ENCODE results near the gene MIB2.
"Not testable (repeated sequence)": the region's sequence is repeated elsewhere in the genome, so short reads cannot be mapped to it uniquely, and the experiment has no call there.

MIB2 gene

DNA sequence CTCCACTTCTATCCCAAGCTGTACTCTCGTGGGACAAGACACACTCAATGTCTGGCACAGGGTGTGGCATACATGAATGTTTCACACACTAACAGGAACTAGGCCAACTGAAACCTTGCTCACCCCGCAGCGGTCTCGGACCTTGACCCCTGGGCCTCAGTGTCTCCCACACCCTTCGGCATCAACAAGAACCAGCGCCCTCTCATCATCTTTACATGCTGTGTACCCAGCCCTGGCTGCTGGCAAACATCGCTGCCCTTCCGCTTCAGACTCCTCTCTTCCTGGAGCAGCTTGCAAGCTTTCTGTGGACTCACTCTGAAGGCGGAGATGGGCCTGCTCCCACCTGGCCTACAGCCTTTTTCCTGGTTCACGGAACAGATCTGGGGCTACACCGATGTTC is 33.0 kb downstream of the MIB2 start:
- DNase-seq (ENCODE audit: low read depth in 2 of 2): not testable (repeated sequence)

DNA sequence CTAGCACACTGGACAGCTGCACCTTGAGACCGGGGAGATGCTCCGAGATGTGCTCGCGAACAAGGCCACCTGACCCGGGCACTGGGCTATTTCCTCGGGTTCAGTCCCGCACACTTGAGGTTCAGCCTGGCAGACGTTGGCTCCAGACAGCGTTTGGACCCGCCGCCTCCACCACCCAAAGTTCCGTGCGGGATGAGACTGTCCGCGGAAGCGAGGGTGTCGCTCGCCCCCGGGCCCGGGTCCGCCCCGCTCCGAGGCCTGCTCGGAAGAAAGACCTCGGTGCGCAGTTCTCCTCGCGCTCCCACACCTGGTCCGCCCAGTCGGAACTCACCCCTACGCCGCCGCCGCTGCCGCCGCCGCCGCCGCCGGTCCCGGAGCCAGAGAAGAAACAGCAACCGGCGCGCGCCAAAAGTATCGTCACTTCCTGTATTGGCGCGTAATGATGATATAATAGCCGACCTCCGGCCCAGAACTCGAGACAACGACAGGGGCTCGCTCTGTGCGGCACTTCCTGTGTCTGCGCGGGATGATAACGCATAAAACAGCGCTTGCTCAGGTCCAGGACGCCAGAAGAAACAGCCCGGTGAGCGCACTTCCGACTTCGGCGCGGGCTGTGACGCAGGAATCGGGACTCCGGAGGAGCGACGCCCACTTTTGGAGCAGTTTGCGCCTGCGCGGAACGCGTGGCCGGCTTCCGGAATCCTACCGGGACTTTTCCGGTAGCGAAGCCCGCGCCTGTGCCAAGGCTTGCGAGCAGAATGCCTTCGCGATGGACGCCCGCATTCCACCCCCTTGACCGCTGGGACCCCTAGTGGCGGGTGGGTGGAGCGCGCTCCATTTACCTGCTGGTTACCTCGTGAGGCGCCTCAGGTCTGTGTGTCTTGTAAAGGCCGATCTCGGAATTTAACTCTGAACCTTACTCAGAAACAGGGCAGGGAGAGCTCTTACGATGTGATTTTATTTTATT is 43.6 kb downstream of the MIB2 start, which contains the start of gene CDK11B:
Gene CDK11B, minus strand, starts transcription at position 422 of the 967 bp plus-strand sequence. CDS start 1,519 bp downstream, outside the sequence.
- peak; percentile 95 to 97 for DNase-seq (ENCODE audit: low read depth in 2 of 2)

DNA sequence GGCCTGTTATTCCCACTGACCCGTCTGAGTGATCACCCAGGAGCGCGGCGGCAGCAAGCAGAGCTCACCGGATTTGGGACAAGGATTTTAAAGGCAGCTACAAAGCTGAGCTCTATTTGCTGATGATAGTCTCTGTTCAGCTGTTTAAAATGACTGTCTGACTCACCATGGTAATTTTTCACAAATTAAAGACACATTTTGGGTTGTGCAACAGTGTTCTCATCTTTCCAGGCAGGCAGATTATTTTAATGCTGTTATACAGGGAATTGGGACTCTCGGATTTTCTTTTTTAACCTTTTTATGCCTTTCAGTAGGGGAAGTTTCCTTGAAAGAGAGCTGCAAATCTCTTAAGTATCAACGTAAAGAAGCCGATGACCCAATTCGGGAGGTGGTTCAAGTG is 47.1 kb downstream of the MIB2 start:
- peak; percentile 20 for DNase-seq (ENCODE audit: low read depth in 2 of 2)

- not testable (repeated sequence) for DNase-seq (ENCODE audit: low read depth in 2 of 2)
These were observed 47.7 kb downstream of the MIB2 start for GRCh38 chr1:1662830-1663560.

DNA sequence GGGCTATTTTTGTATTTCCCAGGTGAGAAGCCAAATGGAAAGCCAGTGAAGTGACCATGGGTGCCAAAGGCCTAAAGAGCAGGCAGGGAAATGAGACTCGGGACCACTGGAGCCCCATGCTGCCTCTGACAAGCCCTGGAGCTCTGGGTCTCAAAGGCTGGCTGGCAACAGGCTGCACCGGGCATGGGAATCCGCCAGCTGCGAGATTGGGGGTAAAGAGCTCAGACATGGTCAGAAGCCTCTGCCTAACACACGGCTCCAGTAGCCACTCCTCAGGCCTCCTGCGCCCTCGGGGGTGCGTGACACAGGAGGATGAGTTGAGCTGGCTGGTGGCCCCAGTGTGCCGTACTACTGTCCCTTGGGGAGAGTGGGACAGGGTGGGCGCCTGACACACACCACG is 49.0 kb downstream of the MIB2 start:
- DNase-seq (ENCODE audit: low read depth in 2 of 2): not testable (repeated sequence)

GRCh38 chr1:1664941-1665814 is 49.9 kb downstream of the MIB2 start:
- no peak for DNase-seq (ENCODE audit: low read depth in 2 of 2)

DNA sequence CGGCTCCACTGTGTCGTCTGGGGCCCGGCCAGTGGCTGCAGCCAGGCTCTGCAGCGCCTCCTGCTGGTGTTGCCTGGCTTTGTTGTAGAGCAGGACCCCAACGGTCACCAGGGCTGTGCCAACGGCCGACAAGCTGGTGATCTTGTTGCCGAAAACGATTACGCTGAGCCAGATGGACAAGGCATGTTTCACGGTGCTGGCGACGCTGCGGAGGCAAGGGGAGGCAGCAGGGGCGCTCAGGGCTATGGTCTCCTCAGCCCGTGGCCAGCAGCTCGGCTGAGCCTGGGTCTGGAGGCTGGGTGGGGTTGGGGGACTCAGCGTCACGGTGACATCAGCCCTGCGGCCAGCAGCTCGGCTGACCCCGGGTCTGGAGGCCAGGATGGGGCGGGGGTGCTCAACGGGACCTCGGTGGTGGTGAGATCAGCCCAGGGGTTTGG is 50.5 kb downstream of the MIB2 start:
- no peak for DNase-seq (ENCODE audit: low read depth in 2 of 2)

GRCh38 chr1:1666526-1666925 is 51.2 kb downstream of the MIB2 start:
- DNase-seq (ENCODE audit: low read depth in 2 of 2): no peak

GRCh38 chr1:1669468-1670440 is 54.5 kb downstream of the MIB2 start:
- no peak for DNase-seq (ENCODE audit: low read depth in 2 of 2)

- no peak for DNase-seq (ENCODE audit: low read depth in 2 of 2)
These were observed 55.6 kb downstream of the MIB2 start for GRCh38 chr1:1670866-1671265.

GRCh38 chr1:1671365-1672119 is 56.2 kb downstream of the MIB2 start:
- no peak for DNase-seq (ENCODE audit: low read depth in 2 of 2)

DNA sequence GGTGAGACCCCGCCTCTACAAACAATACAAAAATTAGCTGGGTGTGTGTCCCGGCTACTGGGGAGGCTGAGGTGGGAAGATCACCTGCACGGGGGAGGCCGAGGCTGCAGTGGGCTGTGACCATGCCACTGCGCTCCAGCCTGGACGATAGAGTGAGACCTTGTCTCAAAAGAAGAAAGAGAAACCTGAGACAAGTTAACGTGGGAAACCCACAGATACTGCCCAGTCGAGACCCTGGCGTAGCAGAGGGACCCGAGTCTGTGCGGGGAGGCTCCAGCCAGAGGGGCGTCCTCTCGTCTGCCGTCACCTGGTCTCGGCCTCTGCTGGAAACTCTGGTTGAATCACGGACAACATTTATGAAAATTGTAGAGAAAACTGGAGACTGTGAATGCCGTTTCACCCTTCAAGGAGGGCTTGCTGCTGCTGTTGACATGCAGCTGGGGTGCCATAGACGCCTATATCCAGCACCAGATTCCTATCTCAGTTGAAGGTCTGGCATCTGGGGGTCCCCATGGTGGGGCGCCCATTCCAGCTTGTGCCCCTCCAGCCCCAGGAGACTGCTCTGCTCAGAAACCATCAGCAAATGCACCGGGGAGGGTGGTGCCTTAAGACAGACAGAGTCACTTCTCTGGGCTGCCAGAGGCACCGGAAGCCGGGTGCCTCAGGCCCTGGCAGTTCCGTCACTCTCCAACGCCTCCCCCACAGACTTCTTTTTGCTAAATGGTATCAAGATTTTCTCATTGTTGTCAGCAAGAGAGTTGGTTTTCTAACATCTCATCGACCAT is 57.1 kb downstream of the MIB2 start:
- no peak for DNase-seq (ENCODE audit: low read depth in 2 of 2)

DNA sequence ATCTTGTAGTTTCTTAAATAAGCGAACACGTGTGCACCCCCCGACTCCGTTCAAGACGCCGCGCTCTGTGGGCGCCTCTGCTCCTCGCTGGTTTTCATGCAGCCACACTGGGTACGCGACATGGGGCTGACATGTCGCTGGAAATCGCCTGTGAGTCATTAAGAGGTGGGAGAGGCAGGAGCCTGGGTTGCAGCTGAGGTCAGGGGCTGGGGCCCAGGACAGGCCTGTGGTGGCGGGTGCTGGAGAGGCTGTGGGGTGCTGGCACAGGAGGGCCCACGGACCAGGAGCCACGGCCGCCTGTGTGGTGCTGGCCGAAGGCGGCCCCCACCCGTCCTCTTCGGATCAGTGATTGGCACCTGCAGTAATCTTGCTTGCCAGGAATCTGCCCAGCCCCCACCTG is 59.5 kb downstream of the MIB2 start:
- DNase-seq (ENCODE audit: low read depth in 2 of 2): not testable (repeated sequence)

DNA sequence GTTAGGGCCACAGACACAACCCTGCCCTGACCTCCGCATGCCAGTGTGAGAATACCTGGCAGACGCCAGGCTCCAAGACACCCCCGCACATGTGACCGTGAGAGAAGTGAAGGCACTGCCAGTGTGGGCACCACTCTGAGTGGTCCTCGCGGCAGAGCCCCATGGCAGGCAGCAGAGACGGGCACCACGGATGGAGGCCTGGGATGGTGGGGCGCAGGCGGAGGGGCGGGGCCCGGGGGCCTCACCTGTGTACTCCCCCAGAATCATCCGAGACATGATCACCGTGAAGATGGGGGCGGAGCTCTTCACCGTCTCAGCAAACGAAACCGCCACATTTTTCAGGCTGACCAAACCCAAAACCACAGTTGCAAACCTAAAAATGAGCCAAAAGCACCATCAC is 59.9 kb downstream of the MIB2 start:
- not testable (repeated sequence) for DNase-seq (ENCODE audit: low read depth in 2 of 2)

- DNase-seq (ENCODE audit: low read depth in 2 of 2): not testable (repeated sequence)
These were observed 60.8 kb downstream of the MIB2 start for GRCh38 chr1:1676087-1676486.

DNA sequence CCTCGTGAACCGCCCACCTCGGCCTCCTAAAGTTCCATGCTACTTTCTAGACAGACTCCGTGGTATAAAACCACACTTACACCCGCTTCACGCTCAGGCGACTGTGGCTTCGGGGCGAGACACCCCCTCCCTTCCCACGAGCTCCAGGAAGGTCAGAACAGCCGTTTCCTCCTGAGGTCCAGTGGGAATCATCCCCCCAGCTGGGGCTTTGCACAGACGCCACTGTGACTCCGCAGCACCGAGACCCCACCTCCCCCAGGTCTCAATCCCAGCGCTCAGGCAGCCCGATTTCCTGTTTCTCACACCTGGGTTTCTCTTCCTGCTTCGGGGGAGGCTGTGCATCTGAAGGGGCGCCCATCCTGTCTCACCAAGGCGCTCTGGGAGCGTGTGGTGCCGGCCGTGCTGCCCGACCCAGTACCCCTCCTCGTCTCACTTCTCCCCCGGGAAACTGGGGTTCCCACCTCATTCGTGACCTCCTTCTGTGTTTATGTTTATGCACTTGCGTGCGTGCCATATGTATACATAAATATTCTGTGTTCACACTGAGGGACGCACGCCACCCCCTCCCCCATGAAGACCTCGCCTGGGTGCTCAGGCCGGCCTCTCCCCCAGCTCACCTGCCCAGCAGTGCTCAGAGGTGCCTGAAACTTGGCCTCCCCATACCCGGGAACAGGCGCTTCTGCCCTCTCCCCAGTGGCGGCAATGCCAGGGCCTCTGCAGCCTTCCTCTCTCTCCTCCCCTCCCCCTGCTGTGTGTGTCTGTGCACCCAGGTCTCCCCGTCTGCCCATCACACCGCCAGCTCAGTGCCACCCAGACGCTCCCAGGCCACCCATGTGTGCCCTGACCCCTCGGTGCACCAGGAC is 62.6 kb downstream of the MIB2 start:
- no peak for DNase-seq (ENCODE audit: low read depth in 2 of 2)

DNA sequence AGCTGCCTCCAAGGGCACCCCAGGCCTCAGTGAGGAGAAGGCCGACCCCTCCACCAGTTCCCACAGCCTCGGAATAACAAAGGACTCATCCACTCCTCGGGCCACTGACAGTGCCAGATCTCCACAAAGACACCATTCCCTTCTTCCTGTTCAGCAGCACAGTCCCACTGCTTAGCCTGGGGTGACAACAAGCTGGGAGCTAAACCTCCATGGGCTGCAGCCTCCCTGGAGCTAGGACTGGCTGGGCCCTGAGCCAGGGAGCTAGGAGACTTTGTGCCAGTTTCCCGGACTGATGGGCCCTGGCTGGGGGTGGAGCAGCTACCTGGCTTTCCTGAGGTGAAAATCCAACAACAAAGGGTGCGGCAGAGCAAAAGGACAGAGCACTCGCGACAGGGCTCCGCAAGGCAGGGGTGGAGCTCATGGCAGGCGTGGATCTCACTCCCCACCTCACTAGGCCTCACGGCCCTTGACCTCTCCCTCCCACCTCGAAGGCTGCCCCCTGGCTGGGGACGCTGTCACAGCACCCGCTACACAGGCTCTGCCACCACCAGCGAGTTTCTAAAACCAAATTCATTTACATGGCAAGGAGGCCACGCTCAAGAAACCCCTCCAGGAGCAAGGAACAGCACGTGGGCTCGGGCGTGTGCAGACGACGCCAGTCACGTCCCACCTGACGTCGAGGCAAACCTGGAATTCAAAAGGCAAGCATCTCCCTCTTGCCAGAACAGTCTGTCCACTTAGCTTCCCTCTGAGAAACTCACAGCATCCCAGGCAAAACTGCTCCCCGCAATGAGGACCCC is 63.5 kb downstream of the MIB2 start:
- no peak for DNase-seq (ENCODE audit: low read depth in 2 of 2)
